Measurements from ENCODE around the gene JAZF1. TPM values are rescaled to one million over a fixed set of nuclear protein-coding genes. Genes with fewer than 3 reads are reported as not detected.
"Not testable (repeated sequence)": the region's sequence is repeated elsewhere in the genome, so short reads cannot be mapped to it uniquely, and the experiment has no call there.

The JAZF1 gene
- total RNA-seq, 4 donors from 2014 or later = 27.8 to 36.5 (median 30.5) TPM

DNA sequence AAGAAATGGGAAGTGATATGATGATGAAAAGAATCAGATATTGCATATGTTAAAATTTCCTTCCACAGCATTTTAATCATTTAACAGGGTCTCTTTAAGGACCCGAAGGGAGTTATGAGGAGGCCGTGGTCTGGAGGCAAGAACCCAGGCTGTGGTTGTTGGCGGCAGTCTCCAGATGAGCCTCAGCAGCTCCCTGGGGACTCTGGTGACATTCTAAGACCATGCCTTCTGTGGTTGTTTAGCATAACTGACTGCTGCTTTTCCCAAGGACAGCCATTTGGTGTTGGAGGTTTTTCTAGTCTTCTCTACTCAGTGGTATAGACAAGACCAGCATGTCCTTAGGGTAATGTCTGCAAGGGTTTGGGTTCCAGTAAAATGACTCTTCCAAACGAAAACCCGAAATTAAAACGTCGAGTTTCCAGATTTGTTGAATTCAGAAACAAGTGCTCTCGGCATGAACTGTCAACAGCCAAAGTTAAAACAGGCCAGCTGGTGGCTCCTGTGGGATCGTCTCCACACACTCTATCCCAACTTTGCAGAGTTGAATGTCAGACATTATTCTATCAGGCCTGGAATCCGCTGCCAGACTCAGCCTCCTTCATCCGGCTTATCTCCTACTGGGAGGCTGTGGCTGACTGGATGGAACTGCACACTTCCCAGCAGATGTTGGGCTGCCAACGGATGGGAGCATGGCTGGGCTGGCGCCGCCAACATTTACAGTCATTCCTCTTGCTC lies 257.5 kb downstream of the JAZF1 start:
- H3K36me3 ChIP-seq = no peaks in the 10 kb centered on the region
- peaks cover 0 to 19% (median 2%) of the 10 kb centered on the region in 3 donors for H3K4me1 ChIP-seq
- no peaks in the 10 kb centered on the region for H3K27me3 ChIP-seq
- H3K4me3 ChIP-seq = no peak overlapping the region
- ATAC-seq = no peak
- WGBS, 2 donors (ENCODE audit: low coverage in 1 of 2) = 60 to 73% methylated on average over 5 to 13 of the region's 14 CpGs
- no peak overlapping the region for H3K27ac ChIP-seq
- H3K9me3 ChIP-seq = no peaks in the 10 kb centered on the region
- TF ChIP-seq POLR2A (IDR thresholded peaks at IDR 0.05) (no peak), POLR2AphosphoS5 (IDR thresholded peaks at IDR 0.05) (no peak)
- TF ChIP-seq, protein P1, sequence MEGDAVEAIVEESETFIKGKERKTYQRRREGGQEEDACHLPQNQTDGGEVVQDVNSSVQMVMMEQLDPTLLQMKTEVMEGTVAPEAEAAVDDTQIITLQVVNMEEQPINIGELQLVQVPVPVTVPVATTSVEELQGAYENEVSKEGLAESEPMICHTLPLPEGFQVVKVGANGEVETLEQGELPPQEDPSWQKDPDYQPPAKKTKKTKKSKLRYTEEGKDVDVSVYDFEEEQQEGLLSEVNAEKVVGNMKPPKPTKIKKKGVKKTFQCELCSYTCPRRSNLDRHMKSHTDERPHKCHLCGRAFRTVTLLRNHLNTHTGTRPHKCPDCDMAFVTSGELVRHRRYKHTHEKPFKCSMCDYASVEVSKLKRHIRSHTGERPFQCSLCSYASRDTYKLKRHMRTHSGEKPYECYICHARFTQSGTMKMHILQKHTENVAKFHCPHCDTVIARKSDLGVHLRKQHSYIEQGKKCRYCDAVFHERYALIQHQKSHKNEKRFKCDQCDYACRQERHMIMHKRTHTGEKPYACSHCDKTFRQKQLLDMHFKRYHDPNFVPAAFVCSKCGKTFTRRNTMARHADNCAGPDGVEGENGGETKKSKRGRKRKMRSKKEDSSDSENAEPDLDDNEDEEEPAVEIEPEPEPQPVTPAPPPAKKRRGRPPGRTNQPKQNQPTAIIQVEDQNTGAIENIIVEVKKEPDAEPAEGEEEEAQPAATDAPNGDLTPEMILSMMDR (IDR thresholded peaks at IDR 0.05) = no peak

GRCh38 chr7:27922389-27922788 lies 258.2 kb downstream of the JAZF1 start:
- H3K4me1 ChIP-seq = peaks cover 0 to 25% (median 2%) of the 10 kb centered on the region in 3 donors
- ATAC-seq, H3K36me3 ChIP-seq, H3K27me3 ChIP-seq, H3K27ac ChIP-seq, H3K9me3 ChIP-seq, H3K4me3 ChIP-seq: not testable (repeated sequence)
- 89% methylated on average over 8 of the region's 8 CpGs; no CpG with 5 or more reads in 1 of the 2 donors for WGBS, 2 donors (ENCODE audit: low coverage in 1 of 2)

DNA sequence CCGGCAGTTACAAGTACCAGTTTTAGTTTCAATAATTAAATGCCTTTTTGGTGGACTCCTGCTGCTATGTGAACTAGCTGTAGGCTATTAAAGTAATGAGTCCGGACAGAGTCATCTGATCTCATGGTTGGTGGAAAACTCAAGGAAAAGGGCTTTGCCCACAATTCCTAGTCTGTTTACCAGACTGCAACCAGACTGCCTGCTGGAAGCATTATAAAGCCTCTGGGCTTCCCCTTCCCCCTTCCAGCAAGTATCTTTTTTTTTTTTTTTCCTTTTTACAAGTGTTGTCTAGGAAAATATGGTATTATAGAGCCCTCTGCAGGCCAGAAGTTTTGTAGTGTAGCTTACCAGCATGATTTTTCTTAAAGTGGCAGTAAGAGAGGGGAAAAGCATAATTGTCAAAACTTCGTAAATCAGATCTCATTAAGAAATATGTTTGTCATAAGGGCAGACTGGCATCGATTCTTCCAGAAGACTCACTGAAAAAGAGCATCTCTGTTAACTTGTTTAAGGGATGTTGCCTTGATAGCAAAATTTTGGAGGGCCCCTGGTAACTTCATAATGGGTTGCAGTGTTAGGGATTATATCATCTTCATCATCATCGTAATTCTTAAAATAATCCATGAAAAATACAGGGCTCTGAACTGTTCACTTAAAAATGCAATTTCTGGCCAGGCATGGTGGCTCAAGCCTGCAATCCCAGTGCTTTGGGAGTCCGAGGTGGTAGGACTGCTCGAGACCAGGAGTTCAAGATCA lies 259.3 kb downstream of the JAZF1 start:
- Histone ChIP-seq H3K4me1 (peaks cover 0 to 27% (median 2%) of the 10 kb centered on the region in 3 donors), H3K4me3 (no peak overlapping the region), H3K9me3 (no peaks in the 10 kb centered on the region), H3K36me3 (no peaks in the 10 kb centered on the region), H3K27me3 (no peaks in the 10 kb centered on the region), H3K27ac (no peak overlapping the region)
- no peak for ATAC-seq
- TF ChIP-seq, protein P1 (IDR thresholded peaks at IDR 0.05) = peak in 3 of 4 experiments; percentile 33 to 57 (median 42)
- TF ChIP-seq EP300 (IDR thresholded peaks at IDR 0.05) = no peak
- no peak for TF ChIP-seq POLR2AphosphoS5 (IDR thresholded peaks at IDR 0.05)
- no peak for TF ChIP-seq POLR2A (IDR thresholded peaks at IDR 0.05)
- WGBS, 2 donors (ENCODE audit: low coverage in 1 of 2) = 45 to 61% methylated on average over 5 to 7 of the region's 7 CpGs

- H3K4me1 ChIP-seq = peaks cover 0 to 27% (median 2%) of the 10 kb centered on the region in 3 donors
- H3K4me3 ChIP-seq = no peak overlapping the region
- 81 to 84% methylated on average over 8 of the region's 8 CpGs for WGBS, 2 donors (ENCODE audit: low coverage in 1 of 2)
- no peaks in the 10 kb centered on the region for H3K27me3 ChIP-seq
- H3K9me3 ChIP-seq = no peaks in the 10 kb centered on the region
- no peak overlapping the region for H3K27ac ChIP-seq
- no peak for ATAC-seq
- TF ChIP-seq POLR2A (IDR thresholded peaks at IDR 0.05) (no peak), EP300 (IDR thresholded peaks at IDR 0.05) (no peak), POLR2AphosphoS5 (IDR thresholded peaks at IDR 0.05) (no peak)
- H3K36me3 ChIP-seq = no peaks in the 10 kb centered on the region
These were observed 260.2 kb downstream of the JAZF1 start for GRCh38 chr7:27920281-27920946.

GRCh38 chr7:27918503-27918902 lies 262.1 kb downstream of the JAZF1 start:
- no peaks in the 10 kb centered on the region for H3K36me3 ChIP-seq
- H3K27me3 ChIP-seq = no peaks in the 10 kb centered on the region
- H3K4me1 ChIP-seq = peaks cover 0 to 28% (median 2%) of the 10 kb centered on the region in 3 donors
- 90 to 94% methylated on average over 1 of the region's 1 CpG for WGBS, 2 donors (ENCODE audit: low coverage in 1 of 2)
- no peak overlapping the region for H3K4me3 ChIP-seq
- TF ChIP-seq POLR2AphosphoS5 (IDR thresholded peaks at IDR 0.05) = no peak
- TF ChIP-seq POLR2A (IDR thresholded peaks at IDR 0.05) = no peak
- TF ChIP-seq, protein P1 (IDR thresholded peaks at IDR 0.05) = no peak
- no peak for TF ChIP-seq EP300 (IDR thresholded peaks at IDR 0.05)
- ATAC-seq = no peak
- H3K27ac ChIP-seq = no peak overlapping the region
- no peaks in the 10 kb centered on the region for H3K9me3 ChIP-seq

All from gastroesophageal sphincter (tissue), 4 donors.